Measurements from ENCODE around the gene FBXW11. TPM values are rescaled to one million over a fixed set of nuclear protein-coding genes. Genes with fewer than 3 reads are reported as not detected.
A peak's percentile ranks its signal among the peaks of the same experiment; 100 is the strongest.

FBXW11 gene
- total RNA-seq, 2 donors from 2014 or later, result 34.1 to 37.5 TPM

DNA sequence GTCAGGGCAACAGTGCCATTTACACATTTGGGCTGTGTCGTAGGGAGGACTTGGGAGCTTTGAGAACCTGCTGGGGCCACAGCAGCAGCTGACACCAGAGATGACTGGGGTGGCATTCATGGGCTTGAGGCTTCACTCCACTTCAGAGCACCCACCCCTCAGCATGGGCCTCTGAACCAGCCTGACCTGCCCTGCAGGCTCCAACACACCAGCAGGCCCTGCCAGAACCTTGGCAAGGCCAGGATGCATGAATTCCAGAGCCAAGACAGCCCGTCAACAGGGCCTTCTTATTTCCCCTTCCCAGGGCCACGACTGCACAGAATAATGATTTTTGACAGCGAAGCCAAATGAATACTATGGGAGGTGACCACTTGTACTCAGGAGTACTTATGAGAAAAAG is 143.8 kb downstream of the FBXW11 start:
- DNase-seq (no peak), ATAC-seq (no peak)
- intact Hi-C loops (cut with DNase I, micrococcal nuclease), result no loop called here

DNA sequence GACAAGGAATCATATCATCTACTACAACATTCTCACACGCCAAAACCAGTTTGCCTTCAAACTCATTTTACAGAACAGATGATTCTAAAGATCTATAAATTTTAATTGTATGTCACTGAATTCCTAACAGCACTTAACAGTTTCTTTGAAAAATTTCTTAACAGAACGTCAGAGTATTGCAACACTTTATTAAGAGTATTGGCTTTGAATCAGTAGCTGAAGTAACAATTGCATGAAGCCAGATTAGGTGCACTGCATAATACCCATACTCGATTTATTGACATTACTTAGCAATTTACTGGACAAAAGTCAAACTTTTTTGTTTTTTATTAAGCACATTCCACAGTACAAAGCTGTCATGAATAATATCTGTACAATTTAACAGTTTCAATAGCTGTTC is 145.1 kb downstream of the FBXW11 start:
- no peak for ATAC-seq

DNA sequence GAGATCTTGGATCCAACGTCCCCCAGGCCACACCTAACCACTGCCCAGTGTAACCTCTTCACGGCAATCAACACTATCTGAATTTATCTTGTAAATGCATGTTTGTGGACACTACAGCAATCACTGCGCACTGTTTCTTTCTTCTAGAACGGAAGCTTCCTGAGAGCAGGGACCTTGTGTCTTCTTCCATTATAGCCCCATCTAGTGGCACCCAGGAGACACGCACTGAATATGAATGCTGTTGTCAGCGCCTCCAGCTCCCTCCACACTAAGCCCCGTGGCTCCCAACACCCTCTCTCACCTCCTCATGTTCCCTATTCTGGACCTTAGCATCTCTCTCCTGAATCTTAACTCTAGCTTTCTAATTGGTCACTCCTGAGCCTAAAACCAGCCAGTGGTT is 148.1 kb downstream of the FBXW11 start:
- DNase-seq (no peak), ATAC-seq (no peak)
- intact Hi-C loops (cut with DNase I, micrococcal nuclease), result no loop called here

More for the DNA sequence above, 145.1 kb downstream of the FBXW11 start:
- DNase-seq, result no peak
- intact Hi-C loops (cut with DNase I, micrococcal nuclease), result no loop called here

DNA sequence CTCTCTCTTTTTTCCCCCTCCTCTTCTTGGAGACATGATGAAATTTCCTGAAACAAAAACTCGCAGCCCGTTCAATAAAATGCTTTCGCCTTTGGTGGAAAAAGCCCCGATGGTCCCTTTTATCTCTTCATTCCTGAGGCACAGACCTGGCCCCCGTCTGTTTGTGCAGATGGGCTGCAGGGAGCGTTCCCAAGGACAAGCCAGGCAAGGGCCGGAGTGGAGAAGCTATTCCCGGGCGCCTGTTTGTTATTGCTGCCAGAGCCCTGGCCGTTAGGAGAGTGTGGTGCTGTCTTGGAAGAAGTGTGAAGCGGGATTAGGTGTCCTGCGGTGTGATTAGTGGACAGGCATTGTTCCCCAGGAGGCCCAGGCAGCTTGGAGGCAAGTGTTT is 149.0 kb downstream of the FBXW11 start:
- intact Hi-C loops (cut with DNase I, micrococcal nuclease), result no loop called here
- ATAC-seq (no peak), DNase-seq (no peak)

DNA sequence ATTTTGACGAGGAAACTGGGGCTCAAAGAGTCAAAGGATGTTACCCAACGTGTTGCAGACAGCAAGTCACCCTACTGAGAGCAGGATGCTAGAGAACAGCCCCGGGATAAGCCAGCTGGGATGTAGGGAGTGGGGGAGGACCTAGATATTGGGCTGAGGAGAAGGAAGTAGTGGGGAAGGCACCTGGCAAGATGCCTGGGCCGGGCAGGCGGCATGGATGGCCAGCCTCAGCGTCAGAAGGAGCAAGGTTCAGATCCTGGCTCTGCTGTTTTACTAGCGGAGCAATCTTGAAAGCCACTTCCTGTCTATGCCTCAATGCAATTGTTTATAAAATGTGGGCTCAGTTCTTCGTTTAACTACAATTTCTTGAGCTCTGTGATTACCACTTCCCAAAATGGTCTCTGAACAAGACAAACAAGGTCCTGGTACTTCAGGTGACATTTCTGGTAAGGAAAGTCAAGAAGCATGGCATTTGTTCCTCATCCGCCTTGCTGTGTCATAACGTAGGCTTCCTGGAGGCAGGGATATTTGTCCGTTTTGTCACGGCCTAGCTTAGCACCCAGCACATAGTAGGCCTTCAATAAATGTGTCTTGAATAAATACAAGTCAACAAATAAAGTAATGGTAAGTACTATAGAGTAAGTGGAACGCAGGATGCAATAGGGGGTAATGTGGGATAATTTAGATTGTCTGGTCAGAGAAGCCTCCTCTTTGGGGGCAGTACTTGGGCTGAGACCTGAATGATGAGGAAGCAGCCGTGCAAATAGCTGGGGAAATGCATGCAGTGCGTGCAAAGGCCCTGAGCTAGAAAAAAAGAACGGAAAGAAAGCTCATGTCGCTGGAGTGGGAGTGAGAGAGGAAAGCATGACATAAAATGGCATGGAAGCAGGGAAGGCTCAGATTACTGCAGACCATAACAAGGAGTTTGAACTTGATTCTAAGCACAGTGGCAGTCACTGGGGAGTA is 150.4 kb downstream of the FBXW11 start:
- intact Hi-C loops (cut with DNase I, micrococcal nuclease), result no loop called here
- peak; percentile 87 for ATAC-seq

DNA sequence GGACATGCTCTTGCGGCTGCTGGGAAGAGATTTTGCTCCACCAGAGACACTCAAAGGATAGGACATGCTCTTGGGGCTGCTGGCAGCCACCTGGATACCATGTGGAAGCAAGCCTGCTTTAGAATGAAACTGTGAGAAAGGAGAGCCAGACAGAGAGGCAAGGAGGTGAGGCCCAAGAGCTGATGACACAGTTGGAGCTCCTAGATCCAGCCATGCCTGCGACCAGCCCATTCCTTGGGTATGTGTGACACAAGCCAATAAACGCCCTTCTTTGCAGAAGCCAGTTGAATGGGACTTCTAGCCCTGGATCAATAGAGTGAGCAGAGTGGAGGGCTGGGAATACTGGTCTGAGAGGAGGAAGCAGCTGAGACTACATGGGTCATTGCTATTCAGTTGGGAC is 151.2 kb downstream of the FBXW11 start:
- no peak for ATAC-seq
- no peak for DNase-seq
- intact Hi-C loops (cut with DNase I, micrococcal nuclease), result no loop called here

More for the DNA sequence above, 150.4 kb downstream of the FBXW11 start:
- DNase-seq, result peak in 1 of 2 donors; percentile 54

DNA sequence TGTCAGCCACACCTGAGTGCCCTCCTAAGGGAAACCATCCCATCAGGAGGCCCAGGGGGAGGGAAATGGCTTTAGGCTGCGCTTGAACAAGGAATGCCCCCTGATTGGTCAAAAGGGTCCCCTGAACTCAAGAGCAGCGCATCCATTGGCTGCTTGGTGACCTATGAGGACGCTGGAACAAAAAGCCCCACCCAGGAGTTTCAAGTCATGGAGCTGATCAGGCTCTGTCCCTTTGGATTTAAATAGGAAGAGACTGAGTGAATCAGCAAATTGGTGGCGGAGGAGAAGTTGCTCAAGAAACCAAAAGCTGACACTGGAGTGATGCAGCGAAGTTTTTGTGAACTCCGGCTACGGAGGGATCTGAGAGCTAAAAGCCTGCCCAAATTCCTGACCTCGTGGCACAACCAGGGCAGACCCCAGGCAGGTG is 154.2 kb downstream of the FBXW11 start:
- ATAC-seq (no peak), DNase-seq (no peak)
- intact Hi-C loops (cut with DNase I, micrococcal nuclease), result no loop called here

DNA sequence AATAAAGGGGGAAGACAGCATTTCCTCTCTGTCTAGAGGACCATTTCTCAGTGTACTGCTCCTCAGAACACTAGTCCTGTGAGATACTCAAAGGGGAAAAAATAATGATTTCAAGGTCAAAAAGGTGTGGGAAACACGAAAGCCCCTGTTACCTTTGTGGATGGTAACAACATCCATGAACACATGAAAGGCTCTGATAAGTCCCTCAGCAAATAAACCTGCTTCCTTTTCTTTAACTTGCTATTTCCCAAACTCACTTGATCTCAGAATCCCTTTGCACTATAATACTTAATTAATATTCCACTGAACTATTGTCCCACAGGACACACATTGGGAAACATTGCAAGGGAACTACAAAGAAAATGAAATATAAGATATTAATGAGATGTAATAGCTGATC is 155.2 kb downstream of the FBXW11 start:
- ATAC-seq, result no peak

DNA sequence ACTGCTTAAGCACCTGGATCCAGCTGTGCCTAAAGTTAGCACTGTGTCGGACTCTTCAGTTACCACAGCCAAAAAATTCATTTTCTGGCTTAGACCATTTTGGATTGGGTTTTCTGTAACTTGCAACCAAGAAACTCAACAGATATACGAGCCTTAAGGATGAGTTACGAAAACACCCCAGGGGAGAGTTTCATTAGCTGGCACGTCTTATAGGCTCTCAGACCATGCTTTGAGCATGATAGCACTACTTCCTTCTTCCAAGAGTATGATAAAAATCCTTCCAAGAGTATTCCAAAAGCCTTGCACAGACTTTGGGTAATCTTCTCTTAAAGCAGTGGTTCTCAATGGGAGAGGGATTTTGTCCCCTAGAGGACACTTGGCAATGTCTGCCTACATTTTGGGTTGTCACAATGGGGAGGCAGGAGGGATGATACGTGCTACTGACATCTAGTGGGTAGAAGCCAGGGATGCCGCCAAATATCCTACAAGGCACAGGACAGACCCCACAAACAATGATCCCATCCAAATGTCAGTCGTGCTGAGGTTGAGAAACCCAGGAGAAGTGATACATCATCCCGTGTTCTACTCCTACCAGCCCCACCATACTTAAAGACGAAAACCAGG is 156.0 kb downstream of the FBXW11 start:
- DNase-seq (no peak), ATAC-seq (no peak)

More for the DNA sequence above, 155.2 kb downstream of the FBXW11 start:
- intact Hi-C loops (cut with DNase I, micrococcal nuclease), result no loop called here
- no peak for DNase-seq

DNA sequence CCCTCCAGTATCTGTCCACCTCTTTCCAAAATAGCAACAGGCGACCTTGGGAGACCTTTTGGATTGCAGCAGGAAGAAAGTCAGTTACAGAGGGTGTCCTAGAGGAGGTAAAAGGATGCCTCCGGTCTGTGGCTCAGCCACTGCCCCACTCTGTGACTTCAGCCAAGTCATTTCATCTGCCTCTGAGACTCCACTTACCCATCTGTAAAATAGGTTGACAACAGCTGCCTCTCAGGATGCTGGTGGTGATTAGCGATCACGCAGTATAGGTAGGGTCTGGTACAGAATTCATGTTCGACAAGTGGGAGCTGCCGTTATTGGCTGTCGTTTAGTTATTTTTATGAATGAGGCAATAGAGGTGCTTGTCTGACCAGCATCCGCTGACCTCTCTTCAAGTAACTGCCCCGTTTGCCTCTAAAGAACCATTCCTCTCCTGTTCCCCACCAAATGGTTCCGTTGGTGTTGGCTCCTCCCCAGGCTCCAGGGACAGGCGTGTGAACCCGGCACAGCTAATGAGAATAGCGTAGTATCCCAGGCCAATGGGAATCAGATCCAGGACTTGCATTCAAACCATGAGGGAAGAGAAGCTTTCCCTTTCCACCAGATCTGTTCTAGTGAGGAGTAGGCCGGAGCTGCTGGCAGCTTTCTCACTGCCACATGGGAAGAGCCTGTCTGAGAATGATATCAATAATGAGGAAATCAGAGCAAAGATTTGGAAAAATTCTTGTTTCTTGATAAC is 156.7 kb downstream of the FBXW11 start:
- ATAC-seq (no peak), DNase-seq (no peak)
- intact Hi-C loops (cut with DNase I, micrococcal nuclease), result no loop called here

More for the DNA sequence above, 156.0 kb downstream of the FBXW11 start:
- intact Hi-C loops (cut with DNase I, micrococcal nuclease), result no loop called here

DNA sequence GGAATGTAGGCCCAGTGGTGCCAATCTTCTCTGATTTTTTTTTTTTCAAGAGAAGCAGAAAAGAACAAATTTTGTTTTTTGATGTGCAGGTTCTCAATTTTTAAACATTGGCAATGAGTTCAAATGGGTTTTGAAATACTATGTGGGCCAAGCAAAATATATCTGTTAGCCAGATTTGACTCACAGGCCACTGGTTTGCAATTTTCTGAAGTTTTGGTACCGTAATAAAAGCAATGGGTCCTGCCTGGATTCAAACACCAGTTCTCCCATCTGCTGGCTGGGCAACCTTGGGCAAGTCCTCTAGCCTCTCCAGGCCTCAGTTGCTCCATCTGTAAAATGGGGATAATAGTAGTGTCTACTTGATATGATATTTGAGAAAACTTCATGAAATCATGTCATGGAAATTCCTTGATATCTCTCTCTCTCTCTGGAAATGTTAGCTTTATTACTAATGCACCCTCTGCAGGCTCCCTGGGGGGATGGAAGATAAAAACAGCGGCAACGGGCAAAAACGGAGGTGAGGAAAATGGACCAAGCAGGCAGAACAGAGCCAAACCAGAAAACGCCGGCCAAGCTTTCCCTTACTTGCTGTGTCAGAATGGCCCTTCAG is 157.4 kb downstream of the FBXW11 start:
- ATAC-seq (no peak), DNase-seq (no peak)
- intact Hi-C loops (cut with DNase I, micrococcal nuclease), result no loop called here

DNA sequence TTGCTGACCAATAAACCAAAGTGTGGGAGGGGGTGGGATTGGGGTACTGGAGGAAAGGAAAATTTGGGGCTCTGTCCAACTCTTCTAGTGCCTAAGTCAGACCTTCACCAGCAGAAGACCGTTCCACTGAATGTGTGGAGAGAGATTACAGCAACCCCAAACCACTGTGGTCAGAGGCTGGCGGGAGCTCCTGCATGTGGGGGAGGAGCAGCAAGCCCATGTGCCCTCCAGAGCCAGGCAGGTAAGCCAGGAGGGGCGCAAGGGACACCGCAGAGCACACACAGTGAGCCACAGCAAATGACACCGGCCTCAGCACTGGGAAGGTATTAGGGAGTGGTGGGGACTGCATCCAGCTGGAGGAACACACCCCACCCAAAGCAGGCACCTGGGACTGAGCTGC is 158.0 kb downstream of the FBXW11 start:
- no peak for DNase-seq
- intact Hi-C loops (cut with DNase I, micrococcal nuclease), result no loop called here
- ATAC-seq, result no peak

DNA sequence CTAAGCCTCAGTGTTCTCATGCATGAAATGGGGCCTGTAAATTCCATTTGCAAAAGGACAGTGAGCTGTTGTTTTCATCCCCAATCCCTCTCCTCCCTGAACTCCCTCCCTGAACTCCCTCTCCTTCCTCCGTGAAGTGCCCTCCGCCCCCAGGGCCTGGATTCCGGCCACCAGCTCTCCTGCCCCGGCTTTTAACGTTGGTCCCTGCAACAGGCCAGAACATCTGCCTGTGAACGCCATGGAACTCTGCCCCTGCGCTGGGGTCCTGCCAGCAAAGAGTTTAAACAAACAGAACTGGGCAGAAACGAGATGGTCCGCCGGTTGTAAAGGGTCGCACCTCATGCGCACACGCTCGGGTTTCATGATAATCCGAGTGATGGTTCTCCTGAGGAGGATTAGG is 158.4 kb downstream of the FBXW11 start:
- intact Hi-C loops (cut with DNase I, micrococcal nuclease), result no loop called here
- DNase-seq (no peak), ATAC-seq (no peak)

DNA sequence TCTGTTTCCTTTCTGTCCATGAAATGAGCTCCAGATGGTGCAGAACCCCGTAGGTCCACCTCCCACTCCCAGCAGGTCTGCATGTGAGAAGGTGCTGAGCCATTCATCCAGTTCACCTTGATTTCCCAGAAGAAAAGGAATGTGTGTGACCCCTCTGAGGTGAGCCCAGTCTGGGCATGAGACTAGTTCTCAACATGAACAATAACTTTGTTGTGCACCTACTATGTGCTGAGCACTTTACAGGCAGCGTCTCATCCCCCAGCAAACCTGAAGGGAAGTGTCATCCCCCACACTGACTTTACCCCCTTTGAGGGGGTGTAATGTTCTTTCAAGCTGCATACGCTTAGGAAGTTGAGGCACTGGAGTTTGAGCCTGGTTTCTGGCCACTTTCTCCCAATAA is 159.4 kb downstream of the FBXW11 start:
- ATAC-seq (no peak), DNase-seq (no peak)
- intact Hi-C loops (cut with DNase I, micrococcal nuclease), result no loop called here

DNA sequence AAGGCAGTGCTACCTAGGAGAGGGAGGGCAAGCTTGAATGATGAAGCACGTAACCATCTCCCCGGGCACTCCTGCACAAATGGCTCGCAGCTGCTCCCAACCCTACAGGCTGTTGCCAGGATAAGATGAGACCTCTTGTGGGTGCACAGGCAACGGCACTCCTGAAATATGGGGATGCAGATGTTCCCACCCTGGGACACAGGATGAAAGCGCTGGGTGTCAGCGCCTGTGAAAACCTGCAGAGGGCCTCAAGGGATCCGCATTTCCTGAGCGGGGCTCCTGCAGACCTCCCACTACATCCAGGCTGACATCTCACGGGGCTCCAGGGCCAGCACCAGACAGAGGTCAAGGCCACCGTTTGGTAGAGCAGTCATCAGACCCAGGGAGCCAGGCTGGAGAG is 160.1 kb downstream of the FBXW11 start:
- ATAC-seq, result no peak
- intact Hi-C loops (cut with DNase I, micrococcal nuclease), result no loop called here
- no peak for DNase-seq

DNA sequence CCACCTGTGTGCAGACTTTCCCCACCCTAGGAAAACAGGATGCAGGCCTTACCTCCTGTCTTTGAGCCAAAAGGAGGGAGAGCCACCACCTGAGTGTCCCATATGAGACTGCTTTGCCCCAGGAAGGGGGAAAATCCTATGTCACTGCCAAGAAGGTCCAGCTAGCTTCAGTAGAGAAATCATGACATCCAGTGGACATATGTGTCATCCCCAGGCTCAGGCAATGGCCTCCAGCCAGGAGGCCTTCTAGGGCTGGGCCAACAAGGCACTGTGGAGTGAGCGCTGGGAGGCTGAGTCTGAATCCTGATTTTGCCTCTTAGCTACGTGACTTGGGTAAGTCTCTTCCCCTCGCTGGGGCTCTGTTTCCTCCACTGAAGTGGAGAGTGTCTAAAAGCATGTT is 160.6 kb downstream of the FBXW11 start:
- ATAC-seq (peak; percentile 59), DNase-seq (no peak)
- intact Hi-C loops (cut with DNase I, micrococcal nuclease), result no loop called here

DNA sequence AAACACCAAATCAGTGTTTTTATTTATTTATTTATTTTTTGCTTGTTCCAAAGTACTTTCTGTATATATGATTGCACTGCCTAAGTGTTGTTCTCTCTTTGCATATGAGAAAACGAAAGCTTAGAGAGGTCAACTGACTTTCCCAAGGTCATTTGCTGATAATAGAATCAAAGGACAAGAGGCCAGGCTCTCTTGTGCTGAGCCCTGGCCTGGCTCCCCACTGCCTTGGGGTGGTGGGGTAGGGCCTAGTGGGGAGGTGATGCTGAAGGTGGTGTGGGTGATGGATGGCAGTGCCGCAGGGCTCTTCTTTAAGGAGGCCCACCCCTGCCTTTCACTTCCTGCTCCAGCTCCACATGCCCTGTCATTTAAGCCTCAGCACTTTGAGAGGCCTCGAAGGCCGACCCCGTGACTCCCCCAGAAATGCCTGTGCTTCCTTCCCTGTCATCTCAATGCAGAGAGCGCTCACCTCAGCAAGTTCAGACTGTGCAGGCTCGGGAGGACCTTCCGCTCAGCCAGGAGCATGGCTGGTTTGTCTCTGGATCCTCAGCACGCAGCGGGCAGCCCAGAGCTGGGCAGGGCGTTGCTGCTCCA is 161.3 kb downstream of the FBXW11 start:
- DNase-seq (no peak), ATAC-seq (no peak)

DNA sequence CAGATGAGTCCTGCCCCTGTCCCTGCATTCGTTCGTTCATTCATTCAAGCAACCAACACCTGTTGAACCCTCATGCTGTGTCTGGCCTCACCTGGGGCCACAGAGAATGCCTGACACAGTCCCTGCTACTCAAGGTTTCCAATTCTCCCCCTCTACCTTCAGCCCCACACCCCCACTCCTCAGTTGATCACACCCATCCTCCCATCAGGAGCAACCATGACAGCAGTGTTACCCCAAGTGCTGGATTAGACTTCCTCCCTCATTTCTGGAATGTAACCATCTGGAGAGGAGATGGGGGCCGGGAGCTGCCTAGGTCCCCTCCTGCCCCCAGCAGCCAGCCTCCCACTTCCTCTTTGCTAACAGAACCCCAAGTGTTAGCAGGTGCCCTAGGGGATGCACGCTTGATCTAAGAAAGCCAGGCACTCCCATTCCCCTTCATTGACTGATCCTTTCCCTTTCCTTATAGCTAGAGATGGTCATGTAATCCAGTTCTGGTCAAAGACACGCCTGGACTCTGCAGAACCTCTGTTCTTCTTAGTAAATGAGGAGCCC is 163.6 kb downstream of the FBXW11 start:
- no peak for ATAC-seq
- DNase-seq, result no peak
- intact Hi-C loops (cut with DNase I, micrococcal nuclease), result no loop called here

More for the DNA sequence above, 161.3 kb downstream of the FBXW11 start:
- intact Hi-C loops (cut with DNase I, micrococcal nuclease), result no loop called here
